ENCODE results near the gene PRRX2.
A peak's percentile ranks its signal among the peaks of the same experiment; 100 is the strongest.
"Not testable (repeated sequence)": the region's sequence is repeated elsewhere in the genome, so short reads cannot be mapped to it uniquely, and the experiment has no call there.

PRRX2 gene

DNA sequence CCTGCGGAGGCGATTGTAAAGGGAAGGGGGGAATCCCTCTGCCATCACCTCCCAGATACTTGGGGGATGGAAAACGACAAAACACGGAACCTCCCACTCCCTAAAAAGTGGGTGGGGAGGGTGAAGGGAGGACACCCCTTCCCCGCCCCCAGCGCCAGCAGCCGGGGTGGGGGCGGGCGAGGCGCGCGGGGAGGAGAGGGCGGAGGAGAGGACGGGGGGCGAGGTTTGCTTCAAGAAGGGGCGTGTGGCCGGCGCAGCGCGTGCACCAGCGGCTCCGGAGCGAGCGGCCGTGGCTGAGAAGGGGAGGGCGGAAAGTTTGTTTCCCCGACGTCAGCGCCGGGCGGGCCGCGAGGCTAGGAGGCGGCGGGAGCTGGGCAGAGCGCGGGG, at the start of gene PRRX2:
TSS of gene PRRX2 (plus strand) at position 259 of the 387 bp plus-strand sequence. CDS start 221 bp downstream, outside the sequence.
- DNase-seq: no peak

- DNase-seq: no peak
These were observed 48.3 kb upstream of the PRRX2 start for GRCh38 chr9:129617167-129617566.

DNA sequence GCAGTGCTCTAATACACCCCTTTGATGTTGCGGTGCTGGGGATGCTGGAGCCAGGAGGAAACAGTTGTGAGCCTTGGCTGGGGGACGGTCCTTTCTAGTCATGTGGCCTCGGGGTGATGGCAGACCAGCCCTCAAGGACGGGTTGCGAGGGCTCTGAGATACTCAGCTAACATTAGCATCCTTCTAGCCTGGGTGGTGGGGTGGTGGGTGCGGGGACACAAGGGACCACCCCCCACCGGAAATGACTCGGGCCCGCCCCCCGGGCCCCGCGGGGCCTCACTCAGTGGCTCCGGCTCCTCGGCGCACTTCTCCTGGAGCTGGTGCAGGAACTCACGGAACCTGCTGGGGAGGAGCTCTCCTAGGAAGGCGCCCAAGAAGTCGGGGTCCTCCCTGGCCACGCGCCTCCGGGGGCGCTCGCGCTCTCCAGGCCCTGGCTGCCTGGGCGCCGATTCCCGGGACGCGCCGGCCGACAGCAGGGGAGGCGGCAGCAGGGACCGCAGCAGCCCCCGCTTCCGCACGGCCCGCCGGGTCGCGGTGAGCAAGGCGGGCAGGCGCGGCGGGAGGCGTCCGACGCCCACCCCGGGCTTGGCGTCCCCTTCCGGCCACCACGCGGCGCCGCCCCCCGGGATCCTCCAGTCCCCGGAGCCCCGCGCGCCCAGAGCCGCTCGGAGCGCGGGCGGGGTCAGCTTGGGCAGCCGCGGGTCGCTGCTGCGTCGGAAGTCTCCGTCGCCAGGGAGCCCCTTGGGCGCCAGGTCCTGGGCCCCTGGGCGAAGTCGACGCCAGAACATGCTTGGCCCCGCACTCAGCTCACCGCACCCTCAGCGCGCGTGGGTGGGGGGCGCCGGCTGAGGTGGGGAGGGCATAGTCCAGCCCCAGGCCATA, 45.4 kb upstream of the PRRX2 start:
- DNase-seq: no peak

DNA sequence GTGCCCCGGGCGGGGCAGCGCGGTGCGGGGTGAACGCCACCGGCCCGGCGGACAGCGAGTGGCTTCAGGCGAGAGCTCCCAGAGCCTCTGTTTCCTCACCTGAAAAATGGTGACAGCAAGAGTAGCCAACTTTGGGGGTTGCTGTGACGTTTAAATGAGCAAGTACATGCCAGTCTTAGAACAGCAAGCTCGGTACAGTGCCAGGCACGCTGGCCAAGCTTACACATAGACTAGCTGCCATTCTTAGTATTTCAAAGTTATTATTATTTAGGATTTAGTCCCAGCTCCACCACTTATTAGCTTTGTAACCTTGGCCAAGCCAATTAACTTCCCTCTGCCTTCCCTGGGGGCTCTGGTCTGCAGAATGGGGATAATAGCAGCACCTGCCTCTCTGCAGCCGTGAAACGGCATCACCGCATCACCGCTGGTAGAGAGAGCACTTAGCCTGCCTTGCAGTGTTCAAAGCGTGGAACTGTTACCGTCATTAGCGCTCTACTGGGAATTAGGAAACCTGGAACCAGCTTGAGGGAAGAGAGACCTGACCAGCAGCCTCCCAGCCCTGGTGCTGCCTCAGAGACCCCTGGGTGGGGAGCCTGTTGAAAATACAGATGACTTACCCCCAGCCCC, 44.7 kb upstream of the PRRX2 start, which contains the start of gene C9orf50:
TSS of gene C9orf50 (minus strand) at position 433 of the 627 bp plus-strand sequence. CDS start 527 bp downstream, outside the sequence.
- no peak for DNase-seq

- DNase-seq: no peak
These were observed 42.1 kb upstream of the PRRX2 start for GRCh38 chr9:129623331-129623730.

- peak; percentile 59 for DNase-seq
These were observed 41.2 kb upstream of the PRRX2 start for GRCh38 chr9:129624168-129624759.

DNA sequence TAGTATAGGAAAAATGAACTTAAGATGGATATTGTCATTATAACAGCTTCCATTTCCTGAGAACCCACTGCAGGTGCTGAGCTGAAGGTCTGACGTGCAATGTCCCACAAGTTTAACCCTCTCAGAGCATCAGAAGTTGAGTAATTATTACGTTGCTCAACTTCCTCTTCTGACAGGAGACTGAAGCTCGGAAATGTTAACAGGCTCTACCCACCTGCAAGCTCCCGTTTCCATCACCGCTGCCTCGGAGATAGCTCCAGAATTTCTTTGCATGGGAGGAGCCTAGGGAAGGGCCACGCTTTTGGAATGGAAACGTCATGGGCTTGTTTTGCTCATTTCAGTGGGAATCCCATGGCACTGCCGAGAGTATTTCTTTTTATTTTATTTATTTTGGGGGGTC, 40.5 kb upstream of the PRRX2 start:
- DNase-seq: peak; percentile 58

DNA sequence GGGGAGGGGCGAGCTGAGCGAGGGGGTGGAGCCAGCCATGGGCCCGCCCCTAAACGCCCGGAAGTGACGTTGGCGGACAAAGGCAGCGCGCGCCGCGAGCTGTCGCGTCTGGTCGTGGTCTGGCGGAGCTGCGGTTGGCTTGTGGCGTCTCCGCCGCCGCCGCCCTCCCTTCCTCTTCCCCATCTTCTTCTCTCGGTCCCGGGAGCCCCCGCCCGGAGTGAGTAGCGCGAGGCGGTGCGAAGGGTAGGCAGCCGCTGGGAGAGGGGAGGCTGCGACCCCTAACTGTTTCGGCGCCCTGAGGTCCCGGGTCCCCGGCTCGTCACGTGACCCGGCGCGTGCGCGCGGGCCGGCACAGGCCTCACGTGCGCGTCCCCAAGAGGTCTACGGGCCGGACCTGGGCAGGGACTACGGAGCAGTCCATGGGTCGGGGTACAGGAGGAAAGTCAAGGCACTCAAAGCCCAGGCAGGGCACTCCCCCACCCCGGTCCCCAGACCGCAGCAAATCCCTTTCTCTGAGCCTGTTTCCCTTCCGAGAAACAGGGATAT, 39.3 kb upstream of the PRRX2 start, which contains the start of gene NTMT1:
TSS of gene NTMT1 (plus strand) at position 85 of the 546 bp plus-strand sequence. CDS start 6,541 bp downstream, outside the sequence.
- DNase-seq: peak; percentile 90

DNA sequence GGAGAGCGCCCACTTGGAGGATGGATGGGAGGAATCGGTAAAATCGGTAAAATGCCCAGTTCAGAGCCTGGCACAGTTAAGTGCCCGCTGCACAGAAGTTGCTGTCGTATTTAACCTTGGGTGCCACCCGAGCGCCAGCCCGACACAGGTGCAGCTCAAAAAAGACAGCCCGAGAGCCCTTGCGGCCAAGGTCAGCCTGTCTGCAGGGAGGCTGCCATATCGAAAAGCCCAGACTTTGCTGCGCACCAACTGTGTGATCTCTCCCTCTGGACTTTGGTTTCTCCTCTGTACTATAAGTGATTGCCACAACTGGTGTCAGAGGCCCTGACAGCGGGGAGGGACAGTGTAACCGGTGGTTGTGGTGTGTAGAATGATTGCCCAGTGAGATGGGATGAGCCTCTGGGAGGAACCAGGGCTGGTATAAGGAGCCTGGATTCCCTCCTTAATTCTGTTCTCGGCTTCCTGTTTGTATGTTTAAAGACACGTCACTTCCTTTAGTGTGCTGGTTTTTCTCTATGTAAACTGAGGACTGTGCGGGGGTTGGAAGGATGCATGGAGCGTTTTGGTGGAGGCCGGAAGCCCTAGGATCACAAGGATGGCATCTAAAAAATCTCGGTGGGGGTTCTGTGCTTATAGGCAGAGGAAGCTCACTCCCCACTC, 38.7 kb upstream of the PRRX2 start:
- peak; percentile 54 for DNase-seq

GRCh38 chr9:129627556-129628440, 37.6 kb upstream of the PRRX2 start:
- no peak for DNase-seq

DNA sequence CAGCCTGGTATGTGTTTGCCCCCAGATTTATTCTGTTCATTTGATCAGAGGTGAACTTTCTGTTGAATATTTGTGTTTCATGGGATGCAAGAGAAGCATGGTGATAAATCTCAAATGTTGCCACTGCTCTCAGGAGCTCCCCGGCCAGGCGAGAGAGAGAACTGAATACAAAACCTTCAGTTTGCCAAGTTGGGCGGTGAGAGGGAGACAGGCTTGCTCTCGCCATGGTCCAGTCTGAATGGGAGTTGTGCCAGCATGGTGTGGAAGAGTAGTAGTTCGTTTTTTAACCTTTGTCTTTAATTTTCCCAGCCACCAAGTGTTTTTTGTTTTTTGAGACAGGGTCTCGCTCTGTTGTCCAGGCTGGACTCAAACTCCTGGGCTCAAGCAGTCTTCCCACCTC, 36.7 kb upstream of the PRRX2 start:
- no peak for DNase-seq

GRCh38 chr9:129629251-129629820, 36.1 kb upstream of the PRRX2 start:
- no peak for DNase-seq

GRCh38 chr9:129630967-129631673, 34.3 kb upstream of the PRRX2 start:
- DNase-seq: no peak

DNA sequence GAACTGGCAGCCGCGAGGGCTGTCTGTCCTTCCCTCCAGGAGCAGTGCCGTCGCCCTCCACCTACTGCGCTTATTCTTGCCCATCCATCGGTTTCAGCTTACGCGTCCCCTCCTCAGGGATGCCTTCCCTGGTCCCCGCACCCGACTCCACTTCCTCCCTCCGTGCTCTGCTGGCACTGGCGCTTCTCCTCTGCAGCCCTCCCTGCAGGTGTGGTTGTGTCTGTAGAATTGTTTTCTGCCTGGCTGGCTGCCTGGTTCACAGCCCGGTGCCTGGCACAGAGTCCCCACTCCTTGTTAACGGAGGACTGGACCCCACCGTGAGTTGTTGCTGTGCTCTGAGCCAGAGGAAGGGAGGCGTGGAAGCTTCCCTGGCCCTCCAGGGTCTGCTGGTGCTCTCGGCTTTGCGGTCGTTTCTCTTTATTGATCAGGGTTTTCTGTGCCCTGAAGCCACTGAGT, 33.7 kb upstream of the PRRX2 start:
- no peak for DNase-seq

DNA sequence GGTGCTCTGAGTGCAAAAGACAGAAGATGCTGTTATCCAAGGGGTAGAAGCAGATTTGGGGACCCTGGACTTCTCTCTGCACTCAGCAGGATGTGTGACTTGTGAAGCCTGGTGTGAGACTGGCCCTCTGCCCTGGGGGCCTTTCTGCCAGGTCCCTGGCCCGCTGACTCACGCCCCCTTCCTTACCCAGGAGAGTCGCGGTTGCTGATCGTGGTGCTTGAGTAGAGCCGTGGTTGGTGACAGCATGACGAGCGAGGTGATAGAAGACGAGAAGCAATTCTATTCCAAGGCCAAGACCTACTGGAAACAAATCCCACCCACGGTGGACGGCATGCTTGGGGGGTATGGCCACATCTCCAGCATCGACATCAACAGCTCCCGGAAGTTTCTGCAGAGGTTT, 33.0 kb upstream of the PRRX2 start:
- no peak for DNase-seq

GRCh38 chr9:129633207-129633606, 32.2 kb upstream of the PRRX2 start:
- no peak for DNase-seq

- no peak for DNase-seq
These were observed 31.6 kb upstream of the PRRX2 start for GRCh38 chr9:129633848-129634247.

GRCh38 chr9:129635099-129636065, 30.1 kb upstream of the PRRX2 start:
- DNase-seq: no peak

DNA sequence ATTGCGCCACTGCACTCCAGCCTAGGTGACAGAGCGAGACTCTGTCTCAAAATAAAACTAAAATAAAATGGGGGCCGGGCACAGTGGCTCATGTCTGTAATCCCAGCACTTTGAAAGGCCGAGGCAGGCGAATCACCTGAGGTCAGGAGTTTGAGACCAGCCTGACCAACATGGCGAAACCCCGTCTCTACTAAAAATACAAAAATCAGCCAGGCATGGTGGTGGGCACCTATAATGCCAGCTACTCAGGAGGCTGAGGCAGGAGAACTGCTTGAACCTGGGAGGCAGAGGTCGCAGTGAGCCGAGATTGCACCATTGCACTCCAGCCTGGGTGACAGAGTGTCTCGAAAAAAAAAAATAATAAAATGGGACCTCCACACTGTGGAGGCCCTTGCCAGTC, 29.1 kb upstream of the PRRX2 start:
- DNase-seq: not testable (repeated sequence)

All from CD4-positive, alpha-beta T cell treated with Interferon gamma for 1 hour (primary cell).